ENCODE measurements around the gene GSTA3. TPM values are rescaled to one million over a fixed set of nuclear protein-coding genes. Genes with fewer than 3 reads are reported as not detected.
"Not testable (repeated sequence)": the region's sequence is repeated elsewhere in the genome, so short reads cannot be mapped to it uniquely, and the experiment has no call there.

Gene GSTA3
- total and polyA plus RNA-seq, 2 experiments from 2014 or later, result not detected

- Histone ChIP-seq H3K9me2 (replicated peaks; ENCODE audit: insufficient read depth) (no peaks in the 10 kb centered on the region), H3K36me3 (replicated peaks; ENCODE audit: insufficient read depth, low read depth) (no peaks in the 10 kb centered on the region), H2AFZ (no peak overlapping the region), H3K4me3 (no peak overlapping the region), H4K20me1 (ENCODE audit: insufficient read depth, poor library complexity, severe bottlenecking) (no peaks in the 10 kb centered on the region), H3K79me2 (no peaks in the 10 kb centered on the region), H3K27me3 (no peaks in the 10 kb centered on the region), H3K9me3 (ENCODE audit: low read depth) (no peaks in the 10 kb centered on the region), H3K4me1 (ENCODE audit: insufficient read depth) (no peaks in the 10 kb centered on the region), H3K27ac (no peak overlapping the region), H3K4me2 (no peak overlapping the region)
- DNase-seq (ENCODE audit: low spot score), result no peak
- TF ChIP-seq CTCF (IDR thresholded peaks at IDR 0.05; ENCODE audit: poor library complexity), result no peak
- TF ChIP-seq EZH2 (IDR thresholded peaks at IDR 0.05; ENCODE audit: borderline replicate concordance), result no peak
- TF ChIP-seq EZH2phosphoT487 (IDR thresholded peaks at IDR 0.05; ENCODE audit: low read depth, severe bottlenecking, unreplicated experiment), result no peak
- 95% methylated on average over 1 of the region's 1 CpG for WGBS (ENCODE audit: low lambda C conversion rate, missing lambda C conversion rate)
Observed at GRCh38 chr6:52868240-52868639, 41.3 kb downstream of the GSTA3 start.

- H3K27me3 ChIP-seq; H2AFZ ChIP-seq; H3K36me3 ChIP-seq (replicated peaks; ENCODE audit: insufficient read depth, low read depth); H3K79me2 ChIP-seq; H3K9me3 ChIP-seq (ENCODE audit: low read depth); H3K9me2 ChIP-seq (replicated peaks; ENCODE audit: insufficient read depth); H4K20me1 ChIP-seq (ENCODE audit: insufficient read depth, poor library complexity, severe bottlenecking); H3K27ac ChIP-seq; H3K4me1 ChIP-seq (ENCODE audit: insufficient read depth); H3K4me2 ChIP-seq; H3K4me3 ChIP-seq: not testable (repeated sequence)
- DNase-seq (ENCODE audit: low spot score), result peak; percentile 26
- 43% methylated on average over 7 of the region's 7 CpGs for WGBS (ENCODE audit: low lambda C conversion rate, missing lambda C conversion rate)
Observed at GRCh38 chr6:52861151-52861550, 48.3 kb downstream of the GSTA3 start.

GRCh38 chr6:52858416-52858815 is 51.1 kb downstream of the GSTA3 start:
- 91% methylated on average over 4 of the region's 4 CpGs for WGBS (ENCODE audit: low lambda C conversion rate, missing lambda C conversion rate)

GRCh38 chr6:52856137-52856536 is 53.4 kb downstream of the GSTA3 start:
- H3K4me3 ChIP-seq; H3K27ac ChIP-seq; H3K27me3 ChIP-seq; H3K9me2 ChIP-seq (replicated peaks; ENCODE audit: insufficient read depth); H3K9me3 ChIP-seq (ENCODE audit: low read depth); H3K79me2 ChIP-seq; H2AFZ ChIP-seq; H3K4me2 ChIP-seq; H4K20me1 ChIP-seq (ENCODE audit: insufficient read depth, poor library complexity, severe bottlenecking); H3K36me3 ChIP-seq (replicated peaks; ENCODE audit: insufficient read depth, low read depth); H3K4me1 ChIP-seq (ENCODE audit: insufficient read depth): not testable (repeated sequence)
- DNase-seq (ENCODE audit: low spot score), result peak; percentile 45
- 5% methylated on average over 3 of the region's 3 CpGs for WGBS (ENCODE audit: low lambda C conversion rate, missing lambda C conversion rate)

More at GRCh38 chr6:52858416-52858815, 51.1 kb downstream of the GSTA3 start:
- Histone ChIP-seq H3K27me3 (no peaks in the 10 kb centered on the region), H3K79me2 (no peaks in the 10 kb centered on the region), H3K4me1 (ENCODE audit: insufficient read depth) (no peaks in the 10 kb centered on the region), H3K9me2 (replicated peaks; ENCODE audit: insufficient read depth) (no peaks in the 10 kb centered on the region), H3K4me3 (no peak overlapping the region), H3K9me3 (ENCODE audit: low read depth) (no peaks in the 10 kb centered on the region), H3K4me2 (no peak overlapping the region), H2AFZ (no peak overlapping the region), H3K36me3 (replicated peaks; ENCODE audit: insufficient read depth, low read depth) (no peaks in the 10 kb centered on the region), H3K27ac (no peak overlapping the region), H4K20me1 (ENCODE audit: insufficient read depth, poor library complexity, severe bottlenecking) (no peaks in the 10 kb centered on the region)
- DNase-seq (ENCODE audit: low spot score), result no peak
- no peak for TF ChIP-seq EZH2phosphoT487 (IDR thresholded peaks at IDR 0.05; ENCODE audit: low read depth, severe bottlenecking, unreplicated experiment)
- TF ChIP-seq CTCF (IDR thresholded peaks at IDR 0.05; ENCODE audit: poor library complexity), result no peak
- no peak for TF ChIP-seq EZH2 (IDR thresholded peaks at IDR 0.05; ENCODE audit: borderline replicate concordance)

- Histone ChIP-seq H3K4me3 (no peak overlapping the region), H3K27me3 (no peaks in the 10 kb centered on the region), H3K9me2 (replicated peaks; ENCODE audit: insufficient read depth) (no peaks in the 10 kb centered on the region), H3K79me2 (no peaks in the 10 kb centered on the region), H2AFZ (no peak overlapping the region), H3K36me3 (replicated peaks; ENCODE audit: insufficient read depth, low read depth) (no peaks in the 10 kb centered on the region), H3K4me1 (ENCODE audit: insufficient read depth) (peaks cover 9% of the 10 kb centered on the region), H4K20me1 (ENCODE audit: insufficient read depth, poor library complexity, severe bottlenecking) (no peaks in the 10 kb centered on the region), H3K9me3 (ENCODE audit: low read depth) (no peaks in the 10 kb centered on the region), H3K4me2 (no peak overlapping the region), H3K27ac (no peak overlapping the region)
- WGBS (ENCODE audit: low lambda C conversion rate, missing lambda C conversion rate), result 85% methylated on average over 4 of the region's 4 CpGs
- no peak for TF ChIP-seq CTCF (IDR thresholded peaks at IDR 0.05; ENCODE audit: poor library complexity)
- no peak for DNase-seq (ENCODE audit: low spot score)
Observed at GRCh38 chr6:52849137-52849536, 60.4 kb downstream of the GSTA3 start.
